Iris pigment epithelial cell (primary cell): ENCODE data around the gene ARHGAP12.

Source experiments
- DNase-seq: peaks from one replicate; pipeline ENCODE4 v3.0.0-alpha.2; 2011; ENCODE audit warnings: low read depth

The ARHGAP12 gene

GRCh38 chr10:31875608-31876007, 53.0 kb downstream of the ARHGAP12 start:
- DNase-seq = no peak

GRCh38 chr10:31873724-31874123, 54.9 kb downstream of the ARHGAP12 start:
- no peak for DNase-seq

GRCh38 chr10:31871266-31872065, 57.2 kb downstream of the ARHGAP12 start:
- DNase-seq = no peak

- DNase-seq = peak; percentile 58
Measured at GRCh38 chr10:31867646-31868045, 61.0 kb downstream of the ARHGAP12 start.

GRCh38 chr10:31866118-31866670, 62.4 kb downstream of the ARHGAP12 start:
- DNase-seq = peak; percentile 20

GRCh38 chr10:31864834-31865518, 63.7 kb downstream of the ARHGAP12 start:
- peak; percentile 38 for DNase-seq

- no peak for DNase-seq
Measured at GRCh38 chr10:31855033-31855432, 73.6 kb downstream of the ARHGAP12 start.

- DNase-seq = no peak
Measured at GRCh38 chr10:31853629-31854028, 75.0 kb downstream of the ARHGAP12 start.

GRCh38 chr10:31851216-31851615, 77.4 kb downstream of the ARHGAP12 start:
- DNase-seq = no peak

- no peak for DNase-seq
Measured at GRCh38 chr10:31847515-31847914, 81.1 kb downstream of the ARHGAP12 start.

- no peak for DNase-seq
Measured at GRCh38 chr10:31838709-31839108, 89.9 kb downstream of the ARHGAP12 start.

- DNase-seq = no peak
Measured at GRCh38 chr10:31838065-31838464, 90.6 kb downstream of the ARHGAP12 start.

GRCh38 chr10:31836569-31837406, 91.8 kb downstream of the ARHGAP12 start:
- DNase-seq = peak; percentile 62

- no peak for DNase-seq
Measured at GRCh38 chr10:31833753-31834152, 94.9 kb downstream of the ARHGAP12 start.

- DNase-seq = no peak
Measured at GRCh38 chr10:31832261-31832660, 96.4 kb downstream of the ARHGAP12 start.

- peak; percentile 65 for DNase-seq
Measured at GRCh38 chr10:31830887-31831286, 97.7 kb downstream of the ARHGAP12 start.

GRCh38 chr10:31829776-31830175, 98.9 kb downstream of the ARHGAP12 start:
- no peak for DNase-seq

- no peak for DNase-seq
Measured at GRCh38 chr10:31823358-31823757, 105.3 kb downstream of the ARHGAP12 start.

- no peak for DNase-seq
Measured at GRCh38 chr10:31822616-31823318, 105.9 kb downstream of the ARHGAP12 start.

- DNase-seq = no peak
Measured at GRCh38 chr10:31822150-31822549, 106.5 kb downstream of the ARHGAP12 start.

GRCh38 chr10:31820778-31821369, 107.8 kb downstream of the ARHGAP12 start:
- no peak for DNase-seq
